H9 (cell line): ENCODE results near the gene OR52E8. TPM values are rescaled to one million over a fixed set of nuclear protein-coding genes. Genes with fewer than 3 reads are reported as not detected.

Experiments
- DNase-seq: peaks from one replicate; pipeline ENCODE4 v3.0.0-alpha.2; 2017
- H2AFZ ChIP-seq: one replicate; pipeline ENCODE4 v1.6.1; 2013; ENCODE audit warnings: mild to moderate bottlenecking, low read length, control low read depth, moderate library complexity
- H2AK5ac ChIP-seq: 2 replicates; pipeline ENCODE4 v1.6.1; 2013; ENCODE audit warnings: low read length, control low read depth, mixed read lengths; ENCODE audit not compliant: insufficient read length
- H2BK120ac ChIP-seq: one replicate; pipeline ENCODE4 v1.6.1; 2013; ENCODE audit warnings: low read depth, mild to moderate bottlenecking, low read length, control low read depth, inconsistent platforms; ENCODE audit not compliant: poor library complexity, severe bottlenecking
- H2BK12ac ChIP-seq: 2 replicates; pipeline ENCODE4 v1.6.1; 2013; ENCODE audit warnings: low read length, control low read depth, mixed read lengths, low read depth; ENCODE audit not compliant: insufficient read length
- H2BK15ac ChIP-seq: 2 replicates; pipeline ENCODE4 v1.6.1; 2013; ENCODE audit warnings: low read depth, low read length, control low read depth
- H2BK20ac ChIP-seq: one replicate; pipeline ENCODE4 v1.6.1; 2013; ENCODE audit warnings: low read depth, mild to moderate bottlenecking, low read length, control low read depth, inconsistent platforms; ENCODE audit not compliant: poor library complexity, severe bottlenecking
- H2BK5ac ChIP-seq: 2 replicates; pipeline ENCODE4 v1.6.1; 2013; ENCODE audit warnings: low read length, control low read depth, mixed read lengths; ENCODE audit not compliant: insufficient read length
- H3K14ac ChIP-seq: 2 replicates; pipeline ENCODE4 v1.6.1; 2013; ENCODE audit warnings: low read length, control low read depth; ENCODE audit not compliant: insufficient read depth
- H3K18ac ChIP-seq: 2 replicates; pipeline ENCODE4 v1.6.1; 2013; ENCODE audit warnings: low read depth, mild to moderate bottlenecking, mixed read lengths, low read length, control low read depth; ENCODE audit not compliant: insufficient read length
- H3K23ac ChIP-seq: 2 replicates; pipeline ENCODE4 v1.6.1; 2013; ENCODE audit warnings: low read length, control low read depth, mixed read lengths, low read depth; ENCODE audit not compliant: insufficient read length
- H3K23me2 ChIP-seq: 2 replicates; pipeline ENCODE4 v1.6.1; 2013; ENCODE audit warnings: low read depth, mild to moderate bottlenecking, mixed read lengths, low read length, control low read depth; ENCODE audit not compliant: insufficient read length, poor library complexity, severe bottlenecking
- H3K27ac ChIP-seq: 2 replicates; pipeline ENCODE4 v1.5.1; 2013; ENCODE audit warnings: low read length, control low read depth, mixed read lengths, low read depth; ENCODE audit not compliant: insufficient read length
- H3K27me3 ChIP-seq: 2 replicates; pipeline ENCODE4 v1.6.1; 2013; ENCODE audit warnings: low read length, control low read depth, inconsistent platforms; ENCODE audit not compliant: insufficient read depth
- H3K4ac ChIP-seq: 2 replicates; pipeline ENCODE4 v1.6.1; 2013; ENCODE audit warnings: low read depth, mild to moderate bottlenecking, control low read depth, inconsistent platforms, low read length, moderate library complexity
- H3K4me1 ChIP-seq: 2 replicates; pipeline ENCODE4 v1.6.1; 2013; ENCODE audit warnings: low read length, control low read depth, inconsistent platforms; ENCODE audit not compliant: insufficient read depth
- H3K4me2 ChIP-seq: 2 replicates; pipeline ENCODE4 v1.6.1; 2013; ENCODE audit warnings: low read length, control low read depth, mixed read lengths; ENCODE audit not compliant: insufficient read length, insufficient read depth
- H3K56ac ChIP-seq: 2 replicates; pipeline ENCODE4 v1.6.1; 2013; ENCODE audit warnings: low read depth, mild to moderate bottlenecking, mixed read lengths, low read length, control low read depth; ENCODE audit not compliant: insufficient read length
- H3K79me1 ChIP-seq: 2 replicates; pipeline ENCODE4 v1.6.1; 2013; ENCODE audit warnings: low read depth, mild to moderate bottlenecking, moderate library complexity, low read length, control low read depth, inconsistent platforms; ENCODE audit not compliant: insufficient read depth, poor library complexity, severe bottlenecking
- H3K79me2 ChIP-seq: 2 replicates; pipeline ENCODE4 v1.6.1; 2013; ENCODE audit warnings: low read length, control low read depth, inconsistent platforms; ENCODE audit not compliant: insufficient read depth
- H3K9ac ChIP-seq: 2 replicates; pipeline ENCODE4 v1.6.1; 2013; ENCODE audit warnings: low read length, control low read depth, mixed read lengths; ENCODE audit not compliant: insufficient read length; ENCODE audit errors: extremely low read depth
- H3K9me3 ChIP-seq: one replicate; pipeline ENCODE4 v1.6.1; 2013; ENCODE audit warnings: low read depth, low read length, inconsistent platforms; ENCODE audit not compliant: control insufficient read depth
- H3T11ph ChIP-seq: one replicate; pipeline ENCODE4 v1.6.1; 2013; ENCODE audit warnings: mild to moderate bottlenecking, low read length, control low read depth, inconsistent platforms
- H4K20me1 ChIP-seq: one replicate; pipeline ENCODE4 v1.6.1; 2013; ENCODE audit not compliant: control insufficient read depth, insufficient read length, insufficient read depth
- H4K5ac ChIP-seq: 2 replicates; pipeline ENCODE4 v1.6.1; 2013; ENCODE audit warnings: low read depth, mild to moderate bottlenecking, mixed read lengths, low read length, control low read depth; ENCODE audit not compliant: insufficient read length
- H4K8ac ChIP-seq: replicated peaks from 2 replicates; pipeline ENCODE4 v1.6.1; 2013; ENCODE audit warnings: low read length, control low read depth, mixed read lengths, low read depth; ENCODE audit not compliant: insufficient read length
- H4K91ac ChIP-seq: 2 replicates; pipeline ENCODE4 v1.6.1; 2013; ENCODE audit warnings: low read depth, mild to moderate bottlenecking, moderate library complexity, mixed read lengths, low read length, control low read depth; ENCODE audit not compliant: insufficient read length
- H3K27ac Mint-ChIP-seq, 3 experiments: 2 replicates in 2 of 3; 3 replicates in 1 of 3; pipeline ENCODE4 v1.8.0; 2020 to 2021; ENCODE audit warnings: mixed read lengths in 3 of 3, mild to moderate bottlenecking in 1 of 3, moderate library complexity in 1 of 3
- H3K27me3 Mint-ChIP-seq: 2 replicates; pipeline ENCODE4 v1.8.0; 2021; ENCODE audit warnings: low read depth, mild to moderate bottlenecking, moderate library complexity, mixed read lengths
- H3K36me3 Mint-ChIP-seq, 3 experiments: 2 replicates in 2 of 3; 3 replicates in 1 of 3; pipeline ENCODE4 v1.8.0; 2020 to 2021; ENCODE audit warnings: low read depth in 3 of 3, mixed read lengths in 3 of 3; ENCODE audit not compliant: insufficient read depth in 1 of 3
- H3K4me1 Mint-ChIP-seq, 2 experiments: 2 replicates each; pipeline ENCODE4 v1.8.0; 2020; ENCODE audit warnings: mixed read lengths in 2 of 2
- H3K4me3 Mint-ChIP-seq, 2 experiments: 2 replicates in 1 of 2; 3 replicates in 1 of 2; pipeline ENCODE4 v1.8.0; 2020 to 2021; ENCODE audit warnings: mild to moderate bottlenecking in 2 of 2, mixed read lengths in 2 of 2, moderate library complexity in 1 of 2
- H3K9me3 Mint-ChIP-seq, 2 experiments: 2 replicates in 1 of 2; 3 replicates in 1 of 2; pipeline ENCODE4 v1.8.0; 2020; ENCODE audit warnings: mild to moderate bottlenecking in 2 of 2, mixed read lengths in 2 of 2, moderate library complexity in 1 of 2
- CTCF ChIP-seq: fragments of 200-600 bp; sonication (generic); conservative IDR thresholded peaks from 3 replicates; pipeline ENCODE4 v1.8.0; 2021; ENCODE audit warnings: antibody characterized with exemption, mild to moderate bottlenecking
- WGBS: extraction: QIAGEN DNeasy Blood & Tissue Kit; methylation state at CpG from one replicate; pipeline ENCODE4 v1.1.7; 2013; ENCODE audit warnings: missing lambda C conversion rate, low lambda C conversion rate, mixed read lengths; ENCODE audit not compliant: insufficient read length; ENCODE audit errors: extremely low coverage; 5-methylcytosine and 5-hydroxymethylcytosine counted together
- total RNA-seq: library from RNA; stranded (reverse); gene quantifications from 2 replicates; pipeline ENCODE4 v1.2.1, GENCODE V29; 2021

Gene OR52E8
- total RNA-seq, 1 experiment from 2014 or later = not detected

- Histone ChIP-seq H2BK20ac (no peak overlapping the region), H2BK15ac (no peak overlapping the region), H3K4ac (no peak overlapping the region), H3K4me2 (no peak overlapping the region), H4K20me1 (no peaks in the 10 kb centered on the region), H3K14ac (no peak overlapping the region), H3K4me1 (no peaks in the 10 kb centered on the region), H3K9me3 (no peaks in the 10 kb centered on the region), H3K27ac (no peak overlapping the region), H3K56ac (no peak overlapping the region), H2BK5ac (no peak overlapping the region), H4K8ac (no peak overlapping the region), H4K5ac (no peak overlapping the region), H3K18ac (no peak overlapping the region), H3K23me2 (no peaks in the 10 kb centered on the region), H3K79me1 (no peaks in the 10 kb centered on the region), H2BK12ac (no peak overlapping the region), H3K9ac (no peak overlapping the region), H2AFZ (no peak overlapping the region), H3K23ac (no peak overlapping the region), H3K79me2 (no peaks in the 10 kb centered on the region), H2AK5ac (no peak overlapping the region), H3K27me3 (no peaks in the 10 kb centered on the region), H2BK120ac (no peak overlapping the region), H3T11ph (no peak overlapping the region), H4K91ac (no peak overlapping the region)
- Mint-ChIP-seq H3K27me3 (no peaks in the 10 kb centered on the region; the same call in 1 of the 2 replicates), H3K9me3 (peaks cover 3 to 6% of the 10 kb centered on the region in 2 experiments; a peak in 4 of 5 replicates), H3K4me1 (no peaks in the 10 kb centered on the region), H3K36me3 (no peaks in the 10 kb centered on the region), H3K4me3 (no peak overlapping the region), H3K27ac (no peak overlapping the region)
- TF ChIP-seq CTCF = no peak
- WGBS = no CpG with 5 or more reads among the region's 1 CpG
- no peak for DNase-seq
Measured at GRCh38 chr11:5851002-5851401, 6.5 kb downstream of the OR52E8 start.
